GM12801 (cell line): Measurements from ENCODE around the gene CDC42EP3.

ENCODE experiments used
- TF ChIP-seq, protein P1 (sequence below): IDR thresholded peaks from one replicate; pipeline ENCODE4 v1.5.1; 2011; ENCODE audit warnings: control low read depth; ENCODE audit not compliant: insufficient read length; ENCODE audit errors: extremely low read depth

Gene CDC42EP3

GRCh38 chr2:37692711-37693110 is 21.3 kb upstream of the CDC42EP3 start:
- TF ChIP-seq, protein P1, sequence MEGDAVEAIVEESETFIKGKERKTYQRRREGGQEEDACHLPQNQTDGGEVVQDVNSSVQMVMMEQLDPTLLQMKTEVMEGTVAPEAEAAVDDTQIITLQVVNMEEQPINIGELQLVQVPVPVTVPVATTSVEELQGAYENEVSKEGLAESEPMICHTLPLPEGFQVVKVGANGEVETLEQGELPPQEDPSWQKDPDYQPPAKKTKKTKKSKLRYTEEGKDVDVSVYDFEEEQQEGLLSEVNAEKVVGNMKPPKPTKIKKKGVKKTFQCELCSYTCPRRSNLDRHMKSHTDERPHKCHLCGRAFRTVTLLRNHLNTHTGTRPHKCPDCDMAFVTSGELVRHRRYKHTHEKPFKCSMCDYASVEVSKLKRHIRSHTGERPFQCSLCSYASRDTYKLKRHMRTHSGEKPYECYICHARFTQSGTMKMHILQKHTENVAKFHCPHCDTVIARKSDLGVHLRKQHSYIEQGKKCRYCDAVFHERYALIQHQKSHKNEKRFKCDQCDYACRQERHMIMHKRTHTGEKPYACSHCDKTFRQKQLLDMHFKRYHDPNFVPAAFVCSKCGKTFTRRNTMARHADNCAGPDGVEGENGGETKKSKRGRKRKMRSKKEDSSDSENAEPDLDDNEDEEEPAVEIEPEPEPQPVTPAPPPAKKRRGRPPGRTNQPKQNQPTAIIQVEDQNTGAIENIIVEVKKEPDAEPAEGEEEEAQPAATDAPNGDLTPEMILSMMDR = no peak

DNA sequence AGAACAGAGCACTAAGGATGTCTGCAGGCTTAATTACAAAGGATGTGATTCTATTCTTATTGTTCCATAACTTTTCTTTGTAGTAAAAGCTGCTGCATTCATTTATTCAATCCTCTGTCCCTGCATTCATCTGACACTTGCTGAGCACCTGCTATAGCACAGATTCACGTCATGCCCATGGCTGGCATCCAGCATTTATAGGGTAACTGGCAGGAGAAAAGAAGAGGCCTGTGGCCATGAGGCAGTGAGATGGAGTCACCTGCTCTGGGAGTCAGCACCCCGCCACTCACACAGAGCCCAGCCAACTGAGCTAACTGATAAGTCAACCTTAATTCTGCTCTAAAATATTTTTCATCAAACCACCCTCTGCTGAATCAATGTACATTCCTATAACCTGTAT is 18.3 kb upstream of the CDC42EP3 start:
- TF ChIP-seq, protein P1 = no peak

GRCh38 chr2:37688771-37689468 is 17.5 kb upstream of the CDC42EP3 start:
- TF ChIP-seq, protein P1 = no peak

- TF ChIP-seq, protein P1 = no peak
These were observed 15.5 kb upstream of the CDC42EP3 start for GRCh38 chr2:37686792-37687526.

DNA sequence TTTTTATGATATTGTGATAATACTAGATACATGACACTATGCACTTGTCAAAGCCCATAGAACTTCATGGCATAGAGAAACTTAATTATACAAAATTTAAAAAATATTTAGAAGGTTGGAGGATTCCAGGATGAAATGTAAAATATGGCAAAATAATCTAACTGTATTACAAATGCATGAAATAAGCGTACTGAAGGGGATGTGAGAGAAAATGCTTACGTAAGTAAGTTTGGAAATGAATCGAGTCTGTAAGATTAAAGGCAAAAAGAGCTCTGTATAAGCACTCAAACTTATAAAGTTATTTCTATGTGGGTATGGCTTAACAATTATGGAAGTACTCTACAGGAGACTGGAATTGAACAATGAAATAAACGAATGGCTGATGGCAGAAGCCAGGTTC is 13.4 kb upstream of the CDC42EP3 start:
- TF ChIP-seq, protein P1 = no peak

DNA sequence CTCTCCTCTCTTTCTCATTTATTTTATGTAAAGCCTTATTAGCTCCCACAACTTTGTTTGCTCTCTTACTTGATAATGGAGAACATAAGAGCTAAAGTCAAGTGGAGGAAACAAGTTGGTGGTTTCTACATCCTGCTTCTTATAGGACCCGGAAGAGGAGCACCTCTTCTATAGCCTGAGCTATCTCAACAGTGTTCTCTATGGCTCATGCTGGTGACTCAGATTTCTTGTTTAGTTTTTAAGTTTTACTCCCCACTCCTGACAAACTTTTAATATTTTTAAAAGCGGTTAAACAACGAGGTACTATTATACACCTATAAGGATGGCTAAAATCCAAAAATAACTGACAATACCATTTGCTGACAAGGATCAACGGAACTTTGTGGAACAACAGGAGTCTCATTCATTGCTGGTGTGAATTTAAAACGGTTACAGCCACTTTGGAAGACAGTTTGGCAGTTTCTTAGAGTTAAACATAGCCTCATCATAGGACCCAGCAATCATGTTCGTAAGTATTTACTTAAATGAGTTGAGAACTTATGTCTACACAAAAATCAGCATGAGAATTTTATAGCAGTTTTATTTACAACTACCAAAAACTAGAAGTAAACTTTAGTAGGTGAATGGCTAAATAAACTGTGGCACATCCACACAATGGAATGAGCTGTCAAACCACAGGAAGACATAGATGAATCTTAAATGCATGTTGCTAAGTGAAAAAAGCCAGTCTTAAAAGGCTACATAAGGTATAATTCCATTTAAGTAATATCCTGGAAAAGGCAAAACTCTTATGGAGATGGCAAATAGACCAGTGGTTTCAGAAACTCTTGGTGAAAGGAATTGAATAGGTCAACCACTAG is 12.7 kb upstream of the CDC42EP3 start:
- TF ChIP-seq, protein P1 = no peak

DNA sequence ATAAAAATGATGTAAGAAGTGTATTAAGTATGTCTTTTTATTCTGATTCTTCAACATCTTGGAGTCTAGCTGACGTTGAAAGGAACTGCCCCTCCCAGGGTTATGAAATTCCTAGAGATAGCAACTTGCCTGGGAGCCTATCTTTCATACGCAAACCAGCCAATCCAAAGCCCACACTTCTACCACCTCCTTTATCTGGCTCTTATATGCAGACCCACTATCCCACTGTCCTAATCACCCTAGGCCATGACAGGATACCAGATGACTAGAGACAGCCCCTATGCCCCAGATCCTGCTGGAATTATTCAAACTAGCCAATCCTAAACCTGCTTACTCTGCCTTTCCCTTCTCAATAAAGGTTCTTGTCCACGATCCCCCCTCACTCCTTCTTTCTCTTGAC is 11.8 kb upstream of the CDC42EP3 start:
- TF ChIP-seq, protein P1 = no peak
